Stomach (tissue), 9 donors: ENCODE measurements around the gene SPAG16. TPM values are rescaled to one million over a fixed set of nuclear protein-coding genes. Genes with fewer than 3 reads are reported as not detected.

Experiments used
- DNase-seq, 2 donors: peaks; one replicate each; pipeline versions ENCODE4 v3.0.0 to v3.0.0-alpha.2; 2013 to 2019
- H3K27ac ChIP-seq, 5 donors: fragments of 200-600 bp in 4 of 5; sonication (generic) in 4 of 5; one replicate each; pipeline ENCODE4 v1.5.1; 2013 to 2019; ENCODE audit warnings: mild to moderate bottlenecking in 1 of 5, moderate library complexity in 1 of 5
- H3K27me3 ChIP-seq, 3 donors: fragments of 200-600 bp; sonication (generic); one replicate each; pipeline ENCODE4 v1.5.1; 2017 to 2019; ENCODE audit warnings: mixed run types in 1 of 3
- H3K36me3 ChIP-seq, 4 donors: fragments of 200-600 bp; sonication (generic); 1 replicate in 3 of 4; 2 replicates in 1 of 4; pipeline ENCODE4 v1.5.1; 2016 to 2019
- H3K4me1 ChIP-seq, 4 donors: fragments of 200-600 bp; sonication (generic); one replicate each; pipeline ENCODE4 v1.5.1; 2016 to 2019
- H3K4me3 ChIP-seq, 4 donors: fragments of 200-600 bp; sonication (generic) in 3 of 4; one replicate each; pipeline ENCODE4 v1.5.1; 2016 to 2019; ENCODE audit warnings: mild to moderate bottlenecking in 1 of 4
- H3K9me3 ChIP-seq, 4 donors: fragments of 200-600 bp; sonication (generic); one replicate each; pipeline ENCODE4 v1.5.1; 2016 to 2019
- EP300 ChIP-seq: sonication (generic); formaldehyde crosslinking; IDR thresholded peaks from one replicate; pipeline ENCODE4 v1.6.1; 2017; ENCODE audit warnings: antibody characterized with exemption
- POLR2A ChIP-seq, 4 donors: fragments of 450-650 bp; IDR thresholded peaks; one replicate each; pipeline ENCODE4 v1.6.1; 2016; ENCODE audit warnings: antibody characterized with exemption in 4 of 4, control low read depth in 2 of 4, mild to moderate bottlenecking in 1 of 4, moderate library complexity in 1 of 4
- POLR2AphosphoS5 ChIP-seq, 3 donors: sonication (generic); formaldehyde crosslinking; IDR thresholded peaks; one replicate each; pipeline ENCODE4 v1.6.1; 2016; ENCODE audit warnings: antibody characterized with exemption in 3 of 3
- WGBS, 5 donors: extraction: QIAGEN DNeasy Blood & Tissue Kit in 3 of 5; methylation state at CpG; one replicate each; pipeline versions ENCODE4 v1.1.5 to v1.1.7; 2013 to 2018; 5-methylcytosine and 5-hydroxymethylcytosine counted together
- intact Hi-C: fragments of 100-400 bp; cut with DNase I; formaldehyde crosslinking; loops from one replicate; pipeline ENCODE4 v1.15.1; 2023; ENCODE audit warnings: low total_unique reads
- polyA plus RNA-seq, 3 donors: library from polyadenylated mRNA; stranded (reverse); fragments of 200-250 nt; gene quantifications; one replicate each; pipeline ENCODE4 v1.2.3, GENCODE V29; 2013
- total RNA-seq, 5 donors: library from RNA; depleted of rRNA; stranded (reverse); fragments of >200 nt; gene quantifications; one replicate each; pipeline versions ENCODE4 v1.1.0 to v1.2.3, GENCODE V29; 2014 to 2016
- TF ChIP-seq, protein P1 (sequence below), 7 experiments: fragments of 450-650 bp in 4 of 7; fragments of 200-600 bp in 3 of 7; sonication (generic) in 3 of 7; IDR thresholded peaks; one replicate each; pipeline ENCODE4 v1.5.1; 2016 to 2019; ENCODE audit warnings: antibody characterized with exemption in 7 of 7, control low read depth in 2 of 7, mild to moderate bottlenecking in 1 of 7
- donor health status: healthy with polysubstance abuse.
- donor health status: Bipolar disorder and iron deficiency.
- donor health status: healthy.

SPAG16 gene
- total and polyA plus RNA-seq, 8 donors = 16.0 to 137 (median 34.4) TPM

DNA sequence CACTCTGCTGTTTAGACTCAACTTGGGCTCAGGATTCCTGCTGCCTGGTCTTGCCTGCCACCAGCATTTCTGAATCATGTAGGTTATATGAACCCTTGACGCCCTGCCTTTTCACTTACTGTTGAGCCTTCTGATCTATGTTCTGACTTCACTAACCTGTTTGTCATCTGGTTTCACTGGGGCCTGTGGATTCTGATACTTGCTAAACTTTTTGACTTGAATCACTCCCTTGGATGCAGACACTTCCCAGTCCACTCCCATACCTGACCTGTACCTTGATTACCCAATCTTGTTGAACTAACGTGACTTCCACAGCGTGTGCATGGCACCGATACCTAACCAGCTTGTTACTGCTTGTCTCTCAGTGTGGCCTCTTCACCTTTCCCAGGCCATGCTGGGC is 35.6 kb upstream of the SPAG16 start:
- DNase-seq = no peak
- Histone ChIP-seq H3K27me3 (peaks cover 0 to 3% (median 0%) of the 10 kb centered on the region in 3 donors), H3K4me1 (peaks cover 0 to 8% (median 4%) of the 10 kb centered on the region in 4 donors), H3K27ac (no peak overlapping the region), H3K9me3 (no peaks in the 10 kb centered on the region), H3K36me3 (no peaks in the 10 kb centered on the region), H3K4me3 (no peak overlapping the region)
- intact Hi-C loops = no loop called here
- TF ChIP-seq, protein P1, sequence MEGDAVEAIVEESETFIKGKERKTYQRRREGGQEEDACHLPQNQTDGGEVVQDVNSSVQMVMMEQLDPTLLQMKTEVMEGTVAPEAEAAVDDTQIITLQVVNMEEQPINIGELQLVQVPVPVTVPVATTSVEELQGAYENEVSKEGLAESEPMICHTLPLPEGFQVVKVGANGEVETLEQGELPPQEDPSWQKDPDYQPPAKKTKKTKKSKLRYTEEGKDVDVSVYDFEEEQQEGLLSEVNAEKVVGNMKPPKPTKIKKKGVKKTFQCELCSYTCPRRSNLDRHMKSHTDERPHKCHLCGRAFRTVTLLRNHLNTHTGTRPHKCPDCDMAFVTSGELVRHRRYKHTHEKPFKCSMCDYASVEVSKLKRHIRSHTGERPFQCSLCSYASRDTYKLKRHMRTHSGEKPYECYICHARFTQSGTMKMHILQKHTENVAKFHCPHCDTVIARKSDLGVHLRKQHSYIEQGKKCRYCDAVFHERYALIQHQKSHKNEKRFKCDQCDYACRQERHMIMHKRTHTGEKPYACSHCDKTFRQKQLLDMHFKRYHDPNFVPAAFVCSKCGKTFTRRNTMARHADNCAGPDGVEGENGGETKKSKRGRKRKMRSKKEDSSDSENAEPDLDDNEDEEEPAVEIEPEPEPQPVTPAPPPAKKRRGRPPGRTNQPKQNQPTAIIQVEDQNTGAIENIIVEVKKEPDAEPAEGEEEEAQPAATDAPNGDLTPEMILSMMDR (IDR thresholded peaks at IDR 0.05) = no peak
- TF ChIP-seq POLR2AphosphoS5 (IDR thresholded peaks at IDR 0.05) (no peak), EP300 (no peak), POLR2A (IDR thresholded peaks at IDR 0.05) (no peak)
- 57 to 74% (median 63%) methylated on average over 4 of the region's 4 CpGs for WGBS, 5 donors

DNA sequence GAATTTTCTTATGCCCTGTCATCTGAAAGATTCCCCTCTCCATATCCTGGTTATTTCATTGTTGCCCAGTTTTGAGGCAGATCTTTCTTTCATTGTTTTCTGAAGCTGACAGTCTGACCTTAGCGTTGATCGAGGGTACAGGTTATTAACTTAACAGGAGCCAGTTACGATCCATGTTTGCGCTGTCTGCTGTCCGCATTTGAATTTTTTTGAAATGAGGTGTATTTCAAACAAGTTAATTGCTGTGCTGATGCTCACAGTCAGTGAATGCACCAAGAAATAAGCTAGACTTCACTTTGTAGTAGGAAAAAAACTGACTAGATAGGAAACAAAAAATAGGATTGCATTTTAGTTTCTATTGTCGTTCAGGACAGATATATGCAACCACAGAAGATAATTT is 34.8 kb upstream of the SPAG16 start:
- 54 to 67% (median 65%) methylated on average over 6 of the region's 6 CpGs for WGBS, 5 donors
- Histone ChIP-seq H3K27me3 (peaks cover 0 to 3% (median 0%) of the 10 kb centered on the region in 3 donors), H3K27ac (no peak overlapping the region), H3K36me3 (no peaks in the 10 kb centered on the region), H3K9me3 (no peaks in the 10 kb centered on the region), H3K4me3 (no peak overlapping the region), H3K4me1 (peaks cover 0 to 8% (median 4%) of the 10 kb centered on the region in 4 donors)
- intact Hi-C loops = no loop called here
- DNase-seq = no peak
- TF ChIP-seq, protein P1 (IDR thresholded peaks at IDR 0.05) = no peak
- no peak for TF ChIP-seq POLR2A (IDR thresholded peaks at IDR 0.05)
- no peak for TF ChIP-seq EP300
- no peak for TF ChIP-seq POLR2AphosphoS5 (IDR thresholded peaks at IDR 0.05)

DNA sequence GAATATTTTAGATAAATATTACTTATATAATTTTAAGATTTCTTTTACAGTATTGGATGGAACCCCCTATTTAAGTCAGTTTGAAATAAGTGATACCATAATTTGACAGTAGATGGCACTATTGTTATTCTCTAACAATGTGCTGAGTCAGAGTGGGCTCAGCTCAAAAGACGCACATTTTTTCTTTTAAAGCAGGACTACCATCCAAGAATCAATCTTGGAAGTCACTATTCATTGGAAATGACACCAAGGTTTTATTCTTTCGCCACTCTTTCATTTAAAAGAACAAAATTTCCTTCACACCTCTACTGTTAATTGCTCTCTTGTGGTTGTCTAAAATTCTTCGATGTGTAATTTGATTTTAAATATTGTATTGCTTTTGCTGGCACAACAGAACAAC is 32.6 kb upstream of the SPAG16 start:
- Histone ChIP-seq H3K9me3 (no peaks in the 10 kb centered on the region), H3K4me1 (peaks cover 0 to 8% (median 4%) of the 10 kb centered on the region in 4 donors), H3K27me3 (peaks cover 0 to 3% (median 0%) of the 10 kb centered on the region in 3 donors), H3K4me3 (no peak overlapping the region), H3K36me3 (no peaks in the 10 kb centered on the region), H3K27ac (no peak overlapping the region)
- peak in 1 of 2 donors; percentile 81 for DNase-seq
- intact Hi-C loops = no loop called here
- WGBS, 5 donors = 28 to 33% (median 29%) methylated on average over 3 of the region's 3 CpGs
- TF ChIP-seq POLR2A (IDR thresholded peaks at IDR 0.05) = no peak
- TF ChIP-seq, protein P1 (IDR thresholded peaks at IDR 0.05) = peak in 5 of 7 experiments; percentile 38 to 65 (median 56)

GRCh38 chr2:213252206-213252605 is 32.1 kb upstream of the SPAG16 start:
- TF ChIP-seq, protein P1 (IDR thresholded peaks at IDR 0.05) = no peak
- no peak for TF ChIP-seq EP300
- no peak for TF ChIP-seq POLR2A (IDR thresholded peaks at IDR 0.05)
- TF ChIP-seq POLR2AphosphoS5 (IDR thresholded peaks at IDR 0.05) = no peak
- intact Hi-C loops = no loop called here
- no peak overlapping the region for H3K27ac ChIP-seq
- no peaks in the 10 kb centered on the region for H3K36me3 ChIP-seq
- no peak for DNase-seq
- WGBS, 5 donors = 20 to 34% (median 28%) methylated on average over 1 of the region's 1 CpG
- no peak overlapping the region for H3K4me3 ChIP-seq
- H3K9me3 ChIP-seq = no peaks in the 10 kb centered on the region
- H3K27me3 ChIP-seq = peaks cover 0 to 3% (median 0%) of the 10 kb centered on the region in 3 donors
- H3K4me1 ChIP-seq = peaks cover 0 to 8% (median 4%) of the 10 kb centered on the region in 4 donors
